ENCODE measurements around the gene ITCH.
"Not testable (repeated sequence)": the region's sequence is repeated elsewhere in the genome, so short reads cannot be mapped to it uniquely, and the experiment has no call there.

Gene ITCH

DNA sequence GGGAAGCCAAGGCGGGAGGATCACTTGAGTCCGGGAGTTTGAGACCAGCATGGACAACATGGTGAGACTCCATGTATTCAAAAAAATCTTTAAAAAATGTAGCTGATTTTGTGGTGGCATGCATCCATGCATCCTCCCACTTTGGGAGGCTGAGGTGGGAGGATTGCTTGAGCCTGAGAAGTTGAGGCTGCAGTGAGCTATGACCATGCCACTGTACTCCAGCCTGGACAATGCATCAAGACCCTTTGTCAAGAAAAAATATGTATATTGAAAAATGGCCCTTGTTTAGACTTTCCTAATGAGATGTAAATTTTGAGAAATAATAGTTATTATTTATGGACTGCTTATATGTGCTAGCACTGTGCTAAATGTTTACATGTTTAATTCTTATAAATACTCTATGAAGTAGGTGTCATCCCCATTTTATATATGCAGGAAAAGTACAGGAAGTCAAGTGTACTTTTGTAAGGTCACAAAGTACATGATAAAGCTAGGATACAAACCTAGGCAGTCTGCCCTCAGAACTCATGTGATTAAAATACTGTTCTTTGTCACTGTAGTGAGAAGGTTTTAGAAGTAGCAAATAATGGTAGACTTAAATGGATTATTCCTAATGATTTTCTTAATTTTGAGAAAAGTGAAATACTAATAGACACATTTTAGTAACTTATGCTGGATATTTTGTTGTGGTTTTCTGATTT lies 58.8 kb downstream of the ITCH start:
- DNase-seq: no peak

DNA sequence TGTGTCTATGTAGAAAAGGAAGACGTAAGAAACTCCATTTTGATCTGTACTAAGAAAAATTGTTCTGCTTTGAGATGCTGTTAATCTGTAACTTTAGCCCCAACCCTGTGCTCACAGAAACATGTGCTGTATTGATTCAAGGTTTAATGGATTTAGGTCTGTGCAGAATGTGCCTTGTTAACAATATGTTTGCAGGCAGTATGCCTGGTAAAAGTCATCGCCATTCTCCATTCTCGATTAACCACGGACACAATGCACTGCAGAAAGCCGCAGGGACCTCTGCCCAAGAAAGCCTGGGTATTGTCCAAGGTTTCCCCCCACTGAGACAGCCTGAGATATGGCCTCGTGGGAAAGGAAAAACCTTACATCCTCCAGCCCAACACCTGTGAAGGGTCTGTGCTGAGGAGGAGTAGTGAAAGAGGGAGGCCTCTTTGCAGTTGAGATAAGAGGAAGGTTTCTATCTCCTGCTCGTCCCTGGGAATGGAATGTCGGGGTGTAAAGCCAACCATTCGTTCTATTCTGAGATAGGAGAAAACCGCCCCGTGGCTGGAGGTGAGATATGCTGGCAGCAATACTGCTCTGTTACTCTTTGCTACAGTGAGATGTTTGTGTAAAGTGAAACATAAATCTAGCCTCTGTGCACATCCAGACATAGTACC lies 62.1 kb downstream of the ITCH start:
- not testable (repeated sequence) for DNase-seq

DNA sequence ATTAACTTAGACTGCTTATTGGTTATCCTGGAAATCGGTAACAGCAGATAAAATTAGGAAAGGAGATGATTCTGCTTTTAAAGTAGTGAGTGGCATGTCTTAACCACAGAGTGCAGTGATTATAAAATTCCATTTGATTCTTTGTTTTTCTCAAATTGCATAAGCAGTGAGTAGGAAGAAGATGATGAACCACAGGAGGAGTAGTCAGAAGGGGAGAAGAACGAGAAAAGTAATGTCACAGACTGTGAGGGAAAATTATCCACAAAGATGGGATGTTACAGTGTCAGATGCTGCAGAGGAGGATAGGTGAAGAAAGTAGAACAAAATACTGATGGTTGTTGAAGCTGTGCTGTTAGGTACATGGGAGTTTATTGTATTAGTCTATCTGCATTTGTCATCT lies 63.0 kb downstream of the ITCH start:
- DNase-seq: no peak

DNA sequence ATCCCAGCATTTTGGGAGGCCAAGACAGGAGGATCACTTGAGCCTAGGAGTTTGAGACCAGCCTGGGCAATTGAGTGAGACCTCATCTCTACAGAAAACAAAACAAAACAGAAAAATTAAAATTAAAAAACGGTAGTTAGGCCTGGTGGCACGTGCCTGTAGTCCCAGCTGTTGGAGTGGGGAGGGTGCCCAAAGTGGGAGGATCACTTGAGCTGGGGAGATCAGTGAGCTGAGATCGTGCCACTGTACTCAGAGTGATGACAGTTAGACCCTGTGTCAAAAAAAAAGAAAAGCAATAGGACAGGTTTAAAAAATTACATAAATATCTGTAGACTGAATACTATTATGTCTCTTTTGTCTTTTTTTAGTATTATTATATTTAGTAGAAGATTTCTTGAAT lies 64.3 kb downstream of the ITCH start:
- DNase-seq: no peak

DNA sequence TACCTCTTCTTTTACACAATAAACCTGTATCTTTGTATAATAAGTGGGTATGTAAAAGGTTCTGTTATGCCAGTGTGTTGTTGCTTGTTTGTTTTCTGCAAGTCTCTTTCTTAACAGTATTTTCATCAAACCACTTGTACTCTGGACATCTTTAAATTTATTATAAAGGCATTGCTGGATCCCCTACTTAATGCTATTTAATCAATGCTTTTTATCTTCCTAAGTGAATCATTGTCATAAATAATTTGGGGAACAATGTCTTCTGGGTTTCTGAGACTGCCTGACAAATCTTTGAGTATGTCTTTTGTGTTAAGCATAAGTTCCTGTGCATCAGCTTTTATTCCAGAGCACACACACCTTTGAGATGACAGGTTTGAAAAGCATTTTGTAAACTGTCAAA lies 64.7 kb downstream of the ITCH start:
- no peak for DNase-seq

DNA sequence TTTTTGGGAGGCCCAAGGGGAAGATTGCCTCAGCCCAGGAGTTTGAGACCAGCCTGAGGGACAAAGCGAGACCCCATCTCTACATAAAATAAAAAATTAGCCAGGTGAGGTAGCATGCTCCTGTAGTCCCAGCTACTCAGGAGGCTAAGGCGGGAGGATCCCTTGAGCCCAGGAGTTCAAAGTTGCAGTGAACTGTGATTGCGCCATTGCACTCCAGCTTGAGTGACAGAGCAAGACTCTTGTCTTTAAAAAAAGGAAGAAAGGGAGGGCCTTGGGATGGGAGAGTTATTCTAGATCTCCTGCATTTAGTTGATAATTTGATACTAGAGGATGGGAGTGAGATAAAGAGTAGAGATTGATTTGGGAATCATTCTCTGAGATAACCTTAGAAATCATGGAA lies 68.1 kb downstream of the ITCH start:
- DNase-seq: no peak

DNA sequence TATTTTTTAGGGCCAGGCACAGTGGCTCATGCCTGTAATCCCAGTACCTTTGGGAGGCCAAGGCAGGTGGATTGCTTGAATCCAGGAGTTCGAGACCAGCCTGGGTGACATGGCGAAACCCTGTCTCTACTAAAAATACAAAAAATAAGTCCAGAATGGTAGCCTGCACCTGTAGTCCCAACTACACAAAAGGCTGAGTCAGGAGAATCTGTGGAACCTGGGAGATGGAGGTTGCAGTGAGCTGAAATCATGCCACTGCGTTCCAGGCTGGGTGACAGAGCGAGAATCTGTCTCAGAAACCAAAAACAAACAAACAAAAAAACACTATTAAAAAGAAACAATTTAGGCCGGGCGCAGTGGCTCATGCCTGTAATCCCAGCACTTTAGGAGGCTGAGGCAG lies 69.6 kb downstream of the ITCH start:
- not testable (repeated sequence) for DNase-seq

DNA sequence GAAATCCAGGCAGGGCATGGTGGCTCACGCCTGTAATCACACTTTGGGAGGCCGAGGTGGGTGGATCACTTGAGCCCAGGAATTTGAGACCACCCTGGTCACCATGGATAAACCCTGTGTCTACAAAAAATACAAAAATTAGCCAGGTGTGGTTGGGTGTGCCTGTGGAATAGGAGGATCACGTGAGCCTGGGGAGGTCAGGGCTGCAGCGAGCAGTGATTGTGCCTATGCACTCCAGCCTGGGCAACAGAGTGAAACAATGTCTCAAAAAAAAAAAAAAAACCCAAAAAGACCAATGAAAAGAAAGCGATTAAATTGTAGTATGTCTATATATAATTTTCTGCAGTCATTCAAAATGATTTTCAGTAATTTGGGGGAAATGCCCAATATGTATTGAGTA lies 70.3 kb downstream of the ITCH start:
- no peak for DNase-seq

DNA sequence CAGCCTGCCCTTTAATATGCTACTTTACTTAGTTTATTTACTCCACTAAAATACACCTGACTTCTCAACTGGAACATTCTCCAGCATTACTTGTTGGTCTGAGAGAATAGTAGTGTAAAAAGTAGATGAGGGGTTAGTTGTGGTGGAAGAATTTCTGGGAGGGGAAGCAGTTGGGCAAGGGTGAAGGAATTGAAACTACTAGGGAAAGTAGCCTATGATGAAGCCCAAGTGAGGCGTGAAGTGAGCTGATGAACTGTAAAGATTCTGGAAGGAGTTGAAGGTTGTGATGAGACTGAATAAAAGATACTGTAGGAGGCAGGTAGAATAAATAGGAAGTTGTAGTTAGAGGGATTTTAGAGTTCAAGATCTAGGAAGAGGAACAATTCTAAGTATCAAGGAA lies 72.5 kb downstream of the ITCH start:
- no peak for DNase-seq

DNA sequence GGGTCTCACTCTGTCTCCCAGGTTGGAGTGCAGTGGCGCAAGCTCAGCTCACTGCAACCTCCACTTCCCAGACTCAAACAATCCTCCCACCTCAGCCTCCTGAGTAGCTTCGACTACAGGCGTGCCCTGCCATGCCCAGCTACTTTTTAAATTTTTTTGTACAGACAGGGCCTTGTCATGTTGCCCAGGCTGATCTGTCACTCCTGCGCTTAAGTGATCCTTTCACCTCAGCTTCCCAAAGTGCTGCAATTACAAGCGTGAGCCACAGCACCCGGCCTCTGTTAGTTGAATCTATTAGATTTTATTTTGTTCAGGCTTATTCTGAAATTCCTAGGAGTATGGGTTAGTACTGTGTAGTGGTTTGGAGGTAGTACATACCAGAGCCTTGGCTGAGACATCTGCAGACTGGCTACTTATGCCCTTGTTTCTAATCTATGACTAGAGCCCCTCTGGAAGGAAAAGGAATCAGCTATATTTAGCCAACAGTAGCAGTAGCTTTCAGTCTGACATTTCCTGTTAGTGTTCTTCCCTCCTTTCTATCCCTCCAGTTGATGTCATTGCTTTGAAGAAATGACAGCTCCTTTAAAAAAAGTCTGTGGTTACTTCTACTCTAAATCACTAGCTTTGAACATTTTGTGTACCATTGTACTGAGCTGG lies 74.4 kb downstream of the ITCH start:
- no peak for DNase-seq

DNA sequence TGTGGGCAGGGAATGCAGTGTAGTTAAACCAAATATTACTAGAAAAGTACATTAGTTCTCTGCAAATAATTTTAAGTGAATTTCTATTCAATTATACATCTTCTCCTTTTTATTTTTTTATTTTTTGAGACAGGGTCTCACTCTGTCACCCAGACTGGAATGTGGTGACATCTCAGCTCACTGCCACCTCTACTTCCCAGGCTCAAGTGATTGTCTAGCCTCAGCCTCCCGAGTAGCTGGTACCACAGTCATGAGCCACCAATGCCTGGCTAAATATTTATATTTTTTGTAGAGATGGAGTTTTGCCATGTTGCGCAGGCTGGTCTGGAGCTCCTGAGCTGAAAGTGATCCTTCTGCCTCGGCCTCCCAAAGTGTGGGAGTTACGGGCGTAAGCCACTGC lies 76.1 kb downstream of the ITCH start:
- no peak for DNase-seq

DNA sequence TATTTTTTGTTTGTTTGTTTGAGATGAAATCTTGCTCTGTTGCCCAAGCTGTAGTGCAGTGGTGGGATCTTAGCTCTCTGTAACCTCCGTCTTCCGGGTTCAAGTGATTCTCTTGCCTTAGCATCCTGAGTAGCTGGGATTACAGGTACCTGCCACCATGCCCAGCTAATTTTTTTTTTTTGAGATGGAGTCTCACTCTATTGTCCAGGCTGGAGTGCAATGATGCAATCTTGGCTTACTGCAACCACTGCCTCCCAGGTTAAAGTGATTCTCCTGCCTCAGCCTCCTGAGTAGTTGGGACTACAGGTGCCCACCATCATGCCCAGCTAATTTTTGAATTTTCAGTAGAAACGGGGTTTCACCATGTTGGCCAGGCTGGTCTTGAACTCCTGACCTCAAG lies 78.3 kb downstream of the ITCH start:
- not testable (repeated sequence) for DNase-seq

DNA sequence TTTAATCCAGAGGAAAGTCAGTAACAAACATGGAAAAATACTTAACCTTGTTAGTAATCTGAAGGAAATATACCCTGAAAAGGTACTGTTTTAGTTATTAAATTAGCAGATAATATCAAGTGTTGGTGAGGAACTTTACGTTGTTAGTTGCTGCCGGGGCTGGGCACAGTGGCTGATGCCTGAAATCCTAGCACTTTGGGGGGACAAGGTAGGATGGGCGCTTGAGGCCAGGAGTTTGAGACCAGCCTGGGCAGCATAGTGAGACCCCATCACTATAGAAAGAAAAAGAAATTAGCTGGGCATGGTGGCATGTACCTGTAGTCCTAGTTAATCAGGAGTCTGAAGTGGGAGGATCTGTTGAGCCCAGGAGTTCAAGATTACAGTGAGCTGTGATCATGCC lies 80.5 kb downstream of the ITCH start:
- DNase-seq: no peak

DNA sequence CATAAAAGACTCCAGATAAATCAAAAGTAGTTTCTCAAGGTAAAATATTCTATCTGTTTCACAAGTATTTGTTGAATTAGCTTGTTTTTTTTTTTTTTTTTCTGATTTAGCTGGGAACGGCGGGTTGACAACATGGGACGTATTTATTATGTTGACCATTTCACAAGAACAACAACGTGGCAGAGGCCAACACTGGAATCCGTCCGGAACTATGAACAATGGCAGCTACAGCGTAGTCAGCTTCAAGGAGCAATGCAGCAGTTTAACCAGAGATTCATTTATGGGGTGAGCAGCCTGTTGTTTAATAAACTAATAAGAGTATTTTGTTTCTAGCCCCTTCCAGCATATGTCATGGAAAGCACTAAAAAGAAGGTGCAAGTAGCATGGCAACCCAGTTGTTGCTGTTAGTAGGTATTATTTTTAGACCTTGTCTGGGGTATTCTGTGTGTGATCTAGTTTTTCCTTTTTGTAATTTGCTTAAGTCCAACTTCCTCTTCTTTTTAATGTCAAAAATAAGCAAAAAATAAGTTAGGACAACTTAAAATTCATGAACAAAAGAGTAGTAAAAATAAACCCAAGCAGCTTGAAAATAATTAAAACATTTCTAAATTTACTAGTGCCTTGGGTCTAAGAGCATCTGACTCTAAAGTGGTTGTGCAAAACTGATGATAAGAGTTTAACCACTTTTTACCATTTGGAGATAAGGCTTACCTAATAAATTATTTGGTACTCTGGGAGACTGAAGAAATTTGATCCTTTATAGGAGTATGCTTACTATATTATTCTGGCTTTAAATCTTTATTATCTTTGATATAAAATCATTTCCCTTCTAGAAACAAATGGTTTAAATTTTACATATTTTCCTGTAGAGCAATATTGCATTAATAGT lies 82.3 kb downstream of the ITCH start:
- no peak for DNase-seq

DNA sequence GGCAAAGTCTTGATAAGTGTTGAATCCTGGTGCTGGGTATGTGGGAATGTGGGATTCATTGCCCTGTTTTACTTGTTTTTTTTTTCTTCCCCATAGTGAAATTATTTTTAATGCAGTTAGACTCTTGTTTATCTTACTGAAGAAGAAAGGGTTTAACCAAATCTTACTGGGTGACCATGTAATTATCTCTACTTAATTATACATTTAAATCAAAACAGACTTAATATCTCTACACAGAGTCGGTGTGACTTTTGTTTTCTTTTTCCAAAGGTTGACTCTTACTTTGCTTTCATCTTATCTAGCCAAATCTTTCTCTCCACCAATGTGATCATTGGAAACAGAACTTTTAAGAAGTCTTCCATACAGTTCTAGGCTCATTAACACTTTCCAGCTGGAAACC lies 85.4 kb downstream of the ITCH start:
- DNase-seq: no peak

DNA sequence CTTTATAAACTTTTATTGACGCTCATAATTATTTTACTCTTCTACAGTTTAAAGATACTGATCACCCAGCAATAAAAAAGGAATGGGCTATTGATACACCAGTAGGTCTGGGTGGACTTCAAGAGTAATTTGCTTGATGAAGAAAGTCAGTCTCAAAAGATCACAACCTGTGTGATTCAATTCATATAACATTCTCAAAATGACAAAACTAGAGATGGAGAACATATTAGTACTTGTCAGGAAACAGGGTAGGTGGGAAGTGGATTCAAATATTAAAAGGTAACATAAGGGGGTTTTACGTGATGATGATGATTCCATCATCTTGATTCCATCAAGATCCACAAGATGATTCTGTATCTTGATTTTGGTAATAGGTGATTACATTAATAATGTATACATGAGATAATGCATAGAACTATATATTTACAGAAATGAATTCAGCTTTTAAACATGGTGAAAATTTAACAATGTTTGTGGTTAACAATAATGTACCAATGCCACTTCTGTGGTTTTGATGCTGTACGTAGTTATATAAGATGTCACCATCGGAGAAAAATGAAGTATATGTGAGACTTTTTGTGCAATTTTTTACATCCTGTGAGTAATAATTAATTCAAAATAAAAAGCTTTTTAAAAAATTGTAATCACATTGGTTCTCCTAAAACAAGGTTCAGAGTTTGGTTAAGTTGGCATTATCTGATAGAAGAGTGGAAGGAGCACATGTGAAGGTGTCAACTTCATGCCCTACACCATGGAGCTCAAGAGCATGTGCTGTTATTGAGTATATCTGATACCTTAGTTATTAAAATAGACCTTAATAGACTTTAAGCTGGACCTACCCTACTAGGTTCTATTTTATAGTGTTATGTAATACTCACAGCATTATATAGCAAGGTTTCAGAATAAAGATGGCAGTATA lies 86.9 kb downstream of the ITCH start:
- no peak for DNase-seq

DNA sequence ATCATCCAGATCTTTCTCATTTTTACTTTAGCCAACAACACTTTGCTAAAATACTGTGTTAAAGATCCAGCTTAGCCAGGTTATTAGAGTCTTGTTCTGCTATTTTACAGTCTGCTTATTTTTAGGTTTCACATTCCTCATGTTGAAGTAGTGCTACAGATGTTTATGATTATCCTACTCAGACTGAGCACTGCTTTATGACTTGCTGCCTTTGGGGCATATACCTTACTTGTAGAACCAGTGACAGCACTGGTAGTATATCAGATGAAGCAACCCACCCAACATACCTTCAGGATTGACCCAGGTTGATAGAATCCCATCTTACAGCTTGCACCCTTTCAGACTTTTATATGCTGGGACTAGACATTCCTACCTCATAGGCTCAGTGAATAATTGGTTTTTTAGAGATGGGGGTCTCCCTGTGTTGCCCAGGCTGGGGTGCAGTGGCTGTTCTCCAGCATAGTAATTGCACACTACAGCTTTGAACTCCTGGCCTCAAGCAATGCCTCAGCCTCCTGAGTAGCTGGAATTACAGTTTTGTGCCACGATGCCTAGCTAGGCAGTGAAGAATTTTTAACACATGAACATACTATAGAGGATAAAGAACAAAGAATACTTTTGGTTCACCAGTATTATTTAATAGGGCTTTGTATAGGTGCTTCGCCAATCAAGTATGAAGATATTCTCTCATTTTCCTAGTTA lies 89.4 kb downstream of the ITCH start:
- DNase-seq: no peak

DNA sequence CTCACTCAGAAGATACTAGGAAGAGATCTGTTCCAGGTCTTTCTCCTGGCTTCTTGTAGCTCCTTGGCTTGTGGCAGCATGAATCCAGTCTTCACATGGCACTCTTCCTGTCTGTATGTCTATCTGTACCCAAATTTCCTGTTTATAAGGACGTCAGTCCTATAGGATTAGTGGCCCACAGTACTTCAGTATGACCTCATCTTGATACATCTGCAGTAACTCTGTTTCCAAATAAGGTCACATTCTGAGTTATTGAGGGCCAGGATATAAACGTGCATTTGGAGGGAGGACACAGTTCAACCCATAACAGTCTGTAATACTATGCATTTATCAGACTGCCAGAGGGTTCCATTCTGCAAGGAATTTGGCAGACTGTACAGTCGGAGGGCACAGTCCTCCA lies 95.6 kb downstream of the ITCH start:
- DNase-seq: no peak

DNA sequence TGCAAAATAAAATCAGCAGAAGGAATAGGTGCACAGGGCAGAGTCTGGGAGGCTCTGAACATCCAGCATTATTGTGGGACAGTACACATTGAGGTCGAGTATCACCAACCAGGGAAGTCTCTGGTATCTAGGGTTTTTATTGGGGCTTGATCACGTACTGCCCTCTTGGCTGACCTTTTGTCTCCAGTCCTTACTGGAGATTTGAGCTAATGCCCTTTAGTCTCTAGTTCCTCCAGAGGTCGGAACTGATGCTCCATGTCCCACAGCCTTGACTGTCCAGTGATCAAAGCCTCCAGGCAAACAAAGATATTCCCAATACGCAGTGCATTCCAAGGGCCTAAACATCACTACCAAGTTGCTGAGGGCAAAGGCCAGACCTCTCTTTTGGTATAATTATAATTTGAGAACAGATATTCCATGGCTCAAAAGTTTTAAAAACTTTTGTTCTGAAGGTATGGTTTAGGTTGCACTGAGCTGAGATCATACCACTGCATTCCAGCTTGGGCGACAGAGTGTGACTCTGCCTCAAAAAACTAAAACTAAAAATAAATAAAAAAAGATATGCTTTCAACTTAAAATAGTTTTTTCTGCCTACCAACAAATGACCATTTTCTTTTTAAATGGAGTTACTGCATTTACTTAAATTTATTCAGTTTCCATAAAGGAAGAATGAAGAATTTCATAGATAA lies 96.3 kb downstream of the ITCH start:
- no peak for DNase-seq

DNA sequence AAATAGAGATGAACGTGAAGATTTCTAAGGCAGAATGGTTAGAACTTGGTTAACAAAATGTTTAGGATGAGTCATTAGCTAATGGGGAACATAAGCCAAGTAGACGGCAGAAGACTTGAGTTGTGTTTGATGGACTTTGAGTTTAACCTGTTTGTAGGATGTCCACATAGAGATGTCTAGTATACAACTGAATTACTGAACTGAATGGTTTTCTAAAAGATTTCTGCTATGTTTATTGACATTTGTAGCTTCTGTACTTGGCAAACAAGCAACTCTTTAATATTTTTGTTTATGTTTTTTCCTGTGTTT lies 98.7 kb downstream of the ITCH start:
- DNase-seq: no peak

DNA sequence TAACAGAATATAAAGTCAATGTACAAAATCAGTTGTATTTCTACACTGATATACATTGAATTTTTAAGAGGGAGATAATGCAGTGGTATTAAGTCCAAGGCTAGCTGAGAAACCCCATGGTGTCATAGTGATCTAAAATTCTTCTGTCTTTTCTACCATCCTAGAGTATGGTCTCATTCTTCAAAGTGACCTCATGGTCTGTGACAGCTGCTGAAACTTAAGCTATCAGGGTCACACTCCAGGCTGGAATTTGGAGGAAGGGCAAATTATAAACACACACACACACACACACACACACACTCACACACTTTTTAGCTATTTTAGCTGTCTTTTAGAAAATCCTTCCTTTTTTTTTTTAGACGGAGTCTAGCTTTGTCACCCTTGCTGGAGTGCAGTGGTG lies 105.9 kb downstream of the ITCH start:
- DNase-seq: no peak
